Effector CD4-positive, alpha-beta T cell (primary cell): ENCODE results near the gene CLIC4.

Experiments
- DNase-seq: peaks from one replicate; pipeline ENCODE4 v3.0.0-alpha.2; 2020

The CLIC4 gene

GRCh38 chr1:24862775-24863483 lies 117.7 kb downstream of the CLIC4 start:
- no peak for DNase-seq

- DNase-seq: no peak
These were observed 119.1 kb downstream of the CLIC4 start for GRCh38 chr1:24864370-24864777.

DNA sequence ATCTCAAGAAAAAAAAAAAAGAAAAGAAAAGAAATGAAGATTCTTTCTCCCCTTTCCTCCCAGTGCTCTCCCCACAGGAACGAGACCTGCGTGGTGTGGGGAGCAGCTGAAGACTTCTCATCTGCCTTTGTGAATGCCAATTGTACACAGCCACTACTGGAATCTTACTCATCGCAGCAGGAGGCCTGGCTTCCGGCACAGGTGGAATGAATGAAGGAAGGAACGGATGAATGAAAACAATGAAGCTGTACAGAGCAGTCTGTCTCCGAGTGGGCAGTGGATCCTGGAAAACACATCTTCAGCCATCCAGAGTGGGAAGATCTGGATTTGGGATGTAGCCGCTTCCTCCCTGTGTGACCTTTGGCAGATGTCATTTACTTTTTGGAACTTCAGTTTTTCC lies 119.9 kb downstream of the CLIC4 start:
- DNase-seq: no peak

DNA sequence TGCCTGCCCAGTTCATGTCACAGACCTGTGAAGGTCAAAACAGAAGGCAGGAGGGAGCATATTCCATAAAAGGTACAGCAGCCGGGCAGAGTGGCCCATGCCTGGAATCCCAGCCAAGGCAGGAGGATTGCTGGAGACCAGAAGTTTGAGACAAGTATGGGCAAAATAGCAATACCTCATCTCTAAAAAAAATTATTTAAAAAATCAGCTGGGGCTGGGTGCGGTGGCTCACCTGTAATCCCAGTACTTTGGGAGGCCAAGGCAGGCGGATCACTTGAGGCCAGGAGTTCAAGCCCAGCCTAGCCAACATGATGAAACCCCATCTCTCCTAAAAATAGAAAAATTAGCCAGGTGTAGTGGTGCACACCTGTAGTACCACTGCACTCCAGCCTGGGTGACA lies 120.3 kb downstream of the CLIC4 start:
- DNase-seq: no peak

DNA sequence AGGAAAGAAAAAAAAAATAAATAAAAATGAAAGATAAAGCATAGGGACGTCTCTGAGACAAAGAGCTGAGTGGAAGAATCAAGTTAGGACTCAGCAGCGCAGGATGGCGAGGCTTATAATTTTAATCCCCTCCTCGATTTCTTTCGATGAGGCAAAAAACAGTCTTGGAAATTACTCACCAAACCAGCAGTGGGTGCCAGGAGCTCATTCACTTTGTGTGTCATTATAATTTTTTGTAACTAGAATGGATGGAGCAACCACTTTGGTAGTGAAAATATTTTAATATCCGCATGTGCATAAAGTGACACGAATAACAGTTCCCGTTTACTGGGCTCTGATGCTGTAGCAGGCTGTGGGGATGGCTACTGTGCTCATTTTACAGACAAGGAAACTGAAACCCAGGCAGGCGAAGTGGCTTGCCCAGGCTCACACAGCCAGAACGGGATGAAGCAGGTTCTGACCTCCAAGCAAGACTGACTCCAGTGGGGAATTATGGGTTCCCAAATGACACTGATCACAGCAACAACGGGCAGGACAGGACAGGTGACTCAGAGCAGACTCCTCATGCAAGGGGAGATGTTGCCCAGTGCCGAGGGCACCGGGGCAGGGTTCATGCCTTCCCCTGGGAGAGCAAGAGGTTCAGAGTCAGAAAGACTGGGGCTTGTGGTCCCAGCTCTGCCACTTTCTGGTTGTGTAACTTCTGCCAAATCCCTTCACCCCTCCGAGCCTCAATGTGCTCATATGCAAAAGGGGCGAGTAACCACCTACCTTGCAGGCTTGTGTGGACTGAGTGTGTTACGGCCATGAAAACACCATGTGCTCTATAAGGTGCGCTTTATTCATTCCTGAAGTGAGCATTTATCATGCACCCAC lies 121.2 kb downstream of the CLIC4 start:
- no peak for DNase-seq

- no peak for DNase-seq
These were observed 122.0 kb downstream of the CLIC4 start for GRCh38 chr1:24867084-24867870.

DNA sequence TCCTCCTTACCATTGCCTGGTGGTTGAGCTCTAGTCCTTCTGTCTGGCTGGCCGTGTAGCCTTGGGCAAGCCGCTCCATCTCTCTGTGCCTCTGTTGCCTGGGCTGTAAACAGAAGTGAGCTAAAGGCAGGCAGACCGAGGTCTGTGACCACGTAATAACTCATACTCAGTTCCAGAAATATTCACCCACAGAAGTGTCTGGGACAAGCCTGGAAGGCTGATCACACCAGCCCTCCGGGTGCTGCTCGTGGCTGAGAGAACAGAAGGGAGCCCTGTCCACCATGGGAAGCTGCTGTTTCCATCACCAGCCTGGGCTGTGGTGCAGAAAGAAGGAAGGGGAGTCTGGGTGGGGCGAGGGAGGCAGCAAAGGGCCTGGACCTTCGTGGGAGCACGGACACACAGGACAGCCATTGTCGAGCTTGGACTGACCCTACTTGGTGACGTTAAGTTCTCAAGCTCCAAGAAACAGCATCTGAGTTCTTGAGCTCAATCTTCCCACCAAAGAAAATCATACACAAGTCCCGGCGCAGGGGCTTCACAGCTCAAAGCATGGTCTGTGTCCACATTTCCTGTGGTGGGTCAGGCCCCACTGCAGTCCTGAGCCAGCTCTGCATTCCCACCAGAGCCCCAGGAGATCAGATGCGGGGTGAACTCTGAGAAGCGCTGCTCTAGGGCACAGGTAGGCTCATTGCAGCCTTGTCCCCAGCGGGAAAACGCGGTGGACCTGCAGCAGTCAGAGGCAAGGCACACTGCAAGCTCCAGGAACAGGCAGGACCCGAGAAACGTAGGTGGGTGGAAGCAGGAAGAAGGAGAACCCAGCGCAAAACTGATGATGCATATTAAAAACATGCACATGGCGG lies 123.0 kb downstream of the CLIC4 start:
- no peak for DNase-seq

DNA sequence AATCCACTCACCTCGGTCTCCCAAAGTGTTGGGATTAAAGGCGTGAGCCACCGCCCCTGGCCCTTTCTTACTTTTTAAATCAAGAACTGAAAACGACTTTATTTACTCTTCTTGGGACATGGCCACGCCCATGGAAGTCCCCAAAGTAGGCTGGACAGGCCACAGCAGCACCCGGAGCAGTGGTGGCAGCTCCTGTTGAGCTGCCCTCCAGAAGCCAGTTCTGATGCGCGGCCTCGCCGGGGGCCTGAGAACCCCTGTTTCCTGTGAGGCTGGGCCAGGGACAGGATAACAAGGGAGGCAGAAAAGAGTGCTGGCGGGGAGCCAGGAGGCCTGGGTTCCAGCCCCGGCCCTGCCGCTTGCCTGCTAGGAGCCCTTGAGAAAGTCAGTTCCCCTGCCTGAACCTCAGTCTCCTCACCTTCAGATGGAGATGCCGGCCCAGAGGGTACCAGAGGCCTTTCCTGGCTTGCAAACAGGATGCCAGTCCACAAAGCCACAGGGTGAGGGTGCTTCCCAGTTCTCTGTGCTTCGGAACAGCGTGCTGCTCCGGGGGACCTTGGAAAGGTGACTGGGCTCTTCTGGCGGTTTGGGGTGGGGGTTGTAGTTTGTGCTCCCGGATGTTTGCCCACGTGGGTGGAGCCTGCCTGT lies 125.4 kb downstream of the CLIC4 start:
- DNase-seq: no peak

DNA sequence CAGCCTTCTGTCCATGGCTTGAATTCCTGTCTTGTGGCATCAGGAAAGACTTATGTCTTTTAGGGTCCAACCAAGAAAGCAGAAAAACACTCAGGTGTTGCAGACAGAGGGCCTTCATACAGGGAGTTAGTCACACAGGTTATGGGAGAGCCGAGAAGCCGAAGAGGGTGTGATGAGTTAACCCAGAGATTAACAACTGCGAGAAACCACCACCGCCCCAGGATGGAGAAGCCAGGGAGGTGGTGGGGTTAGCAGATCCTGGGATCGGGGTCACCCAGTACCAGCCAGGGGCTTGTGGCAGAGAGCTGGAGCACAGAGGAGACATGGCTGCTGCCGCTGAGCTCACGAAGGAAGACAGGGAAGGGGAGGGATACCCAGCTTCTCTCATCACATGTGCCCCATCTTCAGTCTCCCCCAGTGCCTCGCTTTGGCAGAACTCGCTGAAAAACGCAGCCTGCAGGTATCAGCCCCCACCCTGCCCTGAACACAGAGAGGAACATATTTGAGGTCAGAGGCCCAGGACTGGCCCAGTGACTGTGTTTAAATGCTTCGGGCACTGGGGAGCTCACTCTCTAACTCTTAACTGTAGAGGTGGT lies 126.2 kb downstream of the CLIC4 start:
- no peak for DNase-seq

DNA sequence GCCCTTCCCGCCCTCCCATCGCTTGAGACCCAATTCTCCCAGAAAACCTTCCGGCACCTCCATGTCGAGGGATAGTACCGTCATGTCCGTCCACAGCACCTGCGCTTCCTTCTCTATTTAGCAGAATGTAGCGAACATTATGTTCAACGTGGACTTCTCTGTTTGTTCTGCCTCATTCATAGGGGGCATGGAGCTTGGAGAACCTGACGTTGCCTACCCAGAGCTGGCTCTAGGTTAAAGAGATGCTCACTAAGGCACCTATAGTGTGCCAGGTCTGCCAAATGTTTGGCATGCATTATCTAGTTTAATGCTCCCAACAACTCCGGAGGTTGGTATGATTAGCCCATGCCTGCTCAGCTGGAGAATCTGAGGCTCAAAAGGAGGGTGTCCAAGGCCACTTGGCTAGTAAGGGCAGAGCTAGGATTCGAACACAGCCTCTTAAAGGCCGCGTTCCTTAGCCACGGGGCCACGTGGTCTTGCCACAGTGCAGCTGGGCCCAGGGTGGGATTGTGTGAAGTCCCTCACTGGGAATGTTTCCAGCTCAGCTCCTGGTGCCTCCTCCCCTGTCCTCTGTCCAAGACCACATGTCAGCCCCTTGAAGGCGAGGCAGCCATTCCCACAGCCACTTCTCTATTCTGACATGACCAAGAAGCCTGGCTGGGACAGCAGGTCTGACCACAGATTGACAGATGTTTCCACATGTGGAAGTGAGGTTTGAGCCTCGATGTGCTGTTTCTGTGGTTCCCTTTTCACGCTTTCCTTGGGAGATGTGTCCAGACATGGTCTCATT lies 127.0 kb downstream of the CLIC4 start:
- no peak for DNase-seq

DNA sequence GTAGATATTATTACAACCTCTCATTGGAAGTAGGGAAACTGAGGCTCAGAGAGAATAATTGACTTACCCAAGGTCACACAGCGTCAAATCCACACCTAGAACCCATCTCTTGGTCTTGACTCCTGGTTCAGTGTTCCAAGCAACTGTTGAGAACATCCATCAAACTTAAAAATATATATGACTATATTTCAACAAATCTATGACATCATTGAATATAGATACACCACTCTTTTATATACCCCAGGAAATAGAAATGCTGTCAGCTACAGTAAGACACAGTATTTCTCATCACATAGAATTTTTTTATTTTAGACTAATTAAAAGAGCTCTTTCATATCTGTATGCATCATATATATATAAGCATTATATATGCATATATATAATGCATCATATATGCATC lies 127.9 kb downstream of the CLIC4 start:
- no peak for DNase-seq

- DNase-seq: no peak
These were observed 128.8 kb downstream of the CLIC4 start for GRCh38 chr1:24874056-24874455.

- no peak for DNase-seq
These were observed 129.5 kb downstream of the CLIC4 start for GRCh38 chr1:24874611-24875234.

DNA sequence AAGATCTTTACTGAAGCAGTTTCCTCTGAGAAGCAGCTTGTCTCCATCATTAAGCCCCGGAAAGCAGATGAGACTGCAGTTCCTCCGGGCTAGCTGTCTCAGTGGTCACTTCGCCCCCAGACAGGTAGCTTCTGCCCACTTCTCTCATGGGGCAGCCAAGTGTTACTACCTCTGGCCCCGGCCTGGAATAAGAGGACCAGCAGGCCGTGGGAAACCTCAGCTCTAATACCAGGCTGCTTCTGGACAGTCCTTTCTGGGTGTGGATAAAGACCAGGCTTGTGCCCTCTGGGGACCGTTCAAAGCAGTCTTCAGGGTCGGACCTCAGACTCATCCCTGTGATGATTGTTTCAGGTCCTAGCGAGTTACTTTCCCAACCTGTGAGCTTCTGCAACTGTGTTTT lies 130.0 kb downstream of the CLIC4 start:
- DNase-seq: no peak

GRCh38 chr1:24875991-24876506 lies 130.8 kb downstream of the CLIC4 start:
- no peak for DNase-seq

GRCh38 chr1:24878045-24878444 lies 132.8 kb downstream of the CLIC4 start:
- DNase-seq: no peak

- no peak for DNase-seq
These were observed 133.8 kb downstream of the CLIC4 start for GRCh38 chr1:24878775-24879742.

- no peak for DNase-seq
These were observed 135.8 kb downstream of the CLIC4 start for GRCh38 chr1:24881034-24881433.

DNA sequence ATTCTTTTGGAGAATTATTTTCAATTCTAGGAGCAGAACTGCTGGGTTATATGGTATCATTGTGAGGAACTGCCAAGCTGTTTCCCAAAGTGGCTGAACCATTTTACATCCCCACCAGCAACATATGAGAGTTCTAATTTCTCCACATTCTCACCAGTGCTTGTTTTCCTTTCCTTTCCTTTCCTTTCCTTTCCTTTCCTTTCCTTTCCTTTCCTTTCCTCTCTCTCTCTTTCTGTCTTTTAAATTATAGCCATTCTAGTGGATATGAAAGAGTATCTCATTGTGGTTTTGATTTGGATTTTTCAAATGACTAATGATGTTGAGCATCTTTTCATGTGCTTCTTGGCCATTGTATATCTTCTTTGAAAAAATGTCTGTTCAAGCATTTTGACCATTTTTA lies 139.5 kb downstream of the CLIC4 start:
- DNase-seq: no peak
